NCI-H1436 (cell line): Measurements from ENCODE around the gene RTP2.
A peak's percentile ranks its signal among the peaks of the same experiment; 100 is the strongest.

ENCODE experiments used
- DNase-seq: peaks from one replicate; lab custom pipeline; 2025; lab: John Stamatoyannopoulos, UW

Gene RTP2, protein sequence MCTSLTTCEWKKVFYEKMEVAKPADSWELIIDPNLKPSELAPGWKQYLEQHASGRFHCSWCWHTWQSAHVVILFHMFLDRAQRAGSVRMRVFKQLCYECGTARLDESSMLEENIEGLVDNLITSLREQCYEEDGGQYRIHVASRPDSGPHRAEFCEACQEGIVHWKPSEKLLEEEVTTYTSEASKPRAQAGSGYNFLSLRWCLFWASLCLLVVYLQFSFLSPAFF

GRCh38 chr3:187702507-187703033, at the start of gene RTP2:
TSS of gene RTP2 (minus strand) at chr3:187702557. CDS start at chr3:187702128, 429 bp downstream.
- no peak for DNase-seq

DNA sequence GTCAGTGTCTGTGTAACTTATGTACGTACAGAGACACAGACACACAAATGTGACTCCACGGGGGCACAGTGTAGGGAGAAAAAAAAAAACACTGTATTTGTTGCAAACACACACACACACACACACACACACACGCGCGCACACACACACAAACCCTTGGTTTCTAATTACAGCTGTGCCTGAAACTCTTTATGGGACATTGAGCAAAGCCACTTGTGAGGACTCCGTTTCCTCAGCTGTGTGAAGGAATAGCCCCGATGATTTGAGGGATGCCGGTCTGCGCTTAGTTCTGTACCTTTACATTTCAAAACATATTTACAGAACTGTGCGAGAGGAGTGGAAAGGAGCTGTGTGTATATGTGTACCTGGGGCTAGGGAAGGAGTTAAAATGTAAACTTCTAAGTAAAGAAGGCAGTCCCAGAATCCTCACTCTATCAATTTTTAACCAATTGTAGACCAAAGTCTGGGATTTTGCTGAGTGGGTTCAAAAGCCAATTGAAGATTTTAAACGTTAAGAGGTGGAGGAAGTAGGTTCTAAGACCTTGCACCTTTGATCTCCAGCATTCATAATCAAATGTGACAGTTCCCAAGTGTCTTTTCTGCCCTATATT, 48.3 kb upstream of the RTP2 start:
- no peak for DNase-seq

- DNase-seq: no peak
These were observed 47.7 kb upstream of the RTP2 start for GRCh38 chr3:187750006-187750512.

- DNase-seq: peak; percentile 94
These were observed 45.7 kb upstream of the RTP2 start for GRCh38 chr3:187748050-187748481.

GRCh38 chr3:187747506-187747905, 45.1 kb upstream of the RTP2 start:
- DNase-seq: no peak

DNA sequence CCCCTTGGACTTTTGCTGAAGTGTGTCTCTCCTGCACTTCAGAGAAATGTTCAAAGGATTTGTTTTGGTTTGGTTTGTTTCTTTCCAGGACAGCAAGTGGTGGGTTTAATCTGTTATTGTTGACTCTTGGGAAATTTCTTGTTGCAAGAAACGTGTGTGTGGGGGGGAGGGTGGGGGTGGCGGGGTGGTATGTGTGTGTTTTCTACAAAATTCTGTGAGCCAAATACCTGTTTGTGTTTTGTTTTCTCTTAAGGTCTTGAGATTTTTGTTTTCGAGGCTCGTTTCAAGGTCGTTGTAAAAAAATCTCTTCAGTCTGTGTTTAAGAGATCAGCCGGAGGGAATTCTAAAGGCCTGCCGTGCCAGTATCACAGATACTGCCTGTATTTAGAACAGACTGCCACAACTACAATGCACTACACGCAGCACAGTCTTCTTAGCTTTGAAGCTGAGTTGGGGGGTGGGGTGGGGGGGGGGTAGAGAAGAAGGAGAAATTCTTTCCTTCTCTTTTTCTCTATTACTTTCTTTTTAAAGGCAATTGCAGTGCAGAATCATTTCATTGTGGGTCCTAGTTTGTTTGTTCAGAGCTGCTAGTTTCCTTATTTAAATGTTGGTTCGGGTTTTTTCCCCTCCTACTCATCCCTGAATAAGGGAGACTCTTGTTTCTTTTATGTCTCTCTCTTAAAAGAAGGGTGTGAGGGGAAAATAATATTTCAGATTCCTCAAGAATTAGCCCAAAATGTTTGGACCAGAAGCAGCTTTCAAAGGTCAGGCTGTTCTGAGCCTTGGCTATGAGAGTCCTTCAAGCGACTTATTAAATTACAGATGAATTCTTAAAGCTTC, 44.3 kb upstream of the RTP2 start:
- DNase-seq: no peak

DNA sequence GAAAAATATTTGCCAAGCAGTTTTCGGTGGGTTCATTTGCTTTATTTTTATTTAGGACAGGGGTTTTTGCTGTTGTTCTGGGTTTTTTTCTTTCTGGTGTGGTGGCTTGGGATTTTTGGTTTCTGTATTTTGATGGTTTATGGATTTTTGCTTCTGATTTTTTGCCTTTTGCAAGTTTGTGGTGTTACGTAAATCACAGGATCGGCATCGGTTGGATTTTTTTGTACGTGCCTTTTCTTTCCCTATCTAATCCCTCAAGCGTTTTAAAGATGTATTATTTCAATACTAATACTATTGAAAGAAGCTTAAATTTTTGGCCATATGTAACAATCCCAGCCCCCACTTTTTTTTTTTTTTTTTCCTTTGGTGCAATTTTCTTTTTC, 43.7 kb upstream of the RTP2 start:
- DNase-seq: no peak

- DNase-seq: peak; percentile 95
These were observed 43.1 kb upstream of the RTP2 start, which contains the start of gene BCL6 for GRCh38 chr3:187745201-187746058. TSS of gene BCL6 (minus strand) at chr3:187745468. CDS start at chr3:187733693, 11,775 bp downstream.

- DNase-seq: no peak
These were observed 42.1 kb upstream of the RTP2 start for GRCh38 chr3:187744169-187745151.

DNA sequence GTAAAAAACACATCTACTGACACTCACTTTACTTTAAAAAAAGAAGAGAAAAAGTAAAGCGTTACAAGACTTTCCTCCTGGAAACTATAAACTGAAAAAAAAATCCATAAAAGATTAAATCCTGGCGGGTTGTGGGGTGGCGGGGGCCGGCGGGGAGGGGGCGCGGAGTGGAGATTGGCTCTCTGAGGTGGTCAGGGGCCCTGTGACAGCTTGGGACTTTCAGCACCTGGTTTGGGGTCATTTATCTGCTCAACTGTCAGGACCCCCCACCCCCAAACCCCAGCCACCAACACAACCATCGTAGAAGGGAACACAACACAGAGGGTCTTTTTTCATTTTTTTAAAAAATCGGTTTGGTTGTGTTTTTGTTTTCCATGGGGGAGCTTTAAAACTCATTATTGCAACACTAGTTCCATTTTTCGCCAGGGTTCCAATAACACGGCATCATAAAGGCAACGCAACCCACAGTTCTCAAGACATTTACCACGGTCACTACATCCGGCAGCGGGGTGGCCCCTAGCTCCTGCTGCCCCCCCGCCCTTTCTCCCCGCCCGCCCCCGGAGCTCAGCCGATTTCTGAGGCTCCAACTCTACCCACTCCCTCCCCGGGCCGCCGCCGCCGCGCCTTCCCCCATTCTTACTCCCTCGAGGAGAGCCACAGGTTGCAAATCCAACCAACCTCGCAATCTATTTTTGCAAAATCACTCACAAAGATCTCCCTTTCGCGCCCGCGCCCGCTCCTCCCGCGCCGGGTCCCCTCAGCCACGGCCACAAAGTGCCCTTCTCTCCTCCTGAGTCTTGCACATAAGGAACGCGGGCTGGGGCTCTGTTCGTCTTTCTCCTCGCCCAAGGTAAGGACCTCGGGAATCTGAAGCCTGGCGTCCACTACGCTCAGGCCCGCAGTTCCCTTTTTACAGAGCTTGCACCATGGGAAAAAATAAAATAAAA, 41.1 kb upstream of the RTP2 start:
- DNase-seq: peak; percentile 23

DNA sequence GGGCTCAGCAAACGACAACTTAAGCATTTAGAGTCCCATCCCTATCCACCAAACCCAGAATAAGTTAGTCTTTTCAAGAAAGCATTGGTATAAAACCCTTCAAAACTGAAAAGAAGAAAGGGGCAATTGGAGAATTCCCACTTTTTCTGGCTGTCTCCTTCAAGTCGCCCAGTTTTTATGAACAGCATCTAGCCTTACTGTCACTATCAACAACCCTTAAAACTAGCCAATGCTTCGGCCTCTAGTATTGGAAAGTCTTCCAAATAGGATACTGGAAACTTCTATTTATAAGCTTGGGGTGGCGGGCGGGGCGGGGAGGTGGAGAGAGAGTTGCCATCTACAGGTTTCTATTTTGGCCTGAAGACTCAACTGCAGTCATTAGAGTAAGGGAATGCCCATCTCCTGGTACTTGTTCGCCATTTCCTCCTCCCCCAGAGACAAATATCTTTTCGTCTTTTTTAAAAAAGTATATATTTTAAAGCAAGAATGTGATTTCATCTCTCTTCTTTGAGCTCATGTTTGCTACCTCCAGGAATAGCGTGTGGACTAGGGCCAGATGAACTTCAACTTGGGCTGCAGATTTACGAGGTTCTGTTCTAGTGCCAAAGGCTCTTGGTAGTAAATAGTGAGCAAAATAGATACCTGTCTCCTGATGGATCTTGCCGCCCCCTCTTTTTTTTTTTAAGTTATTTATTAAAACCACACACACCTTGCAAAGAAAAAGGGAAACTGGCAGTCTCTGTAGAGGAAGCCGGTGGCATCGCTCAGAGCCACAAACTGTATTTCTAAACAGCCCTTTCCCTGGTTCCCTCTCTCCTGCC, 40.2 kb upstream of the RTP2 start:
- no peak for DNase-seq

- peak; percentile 60 for DNase-seq
These were observed 39.3 kb upstream of the RTP2 start for GRCh38 chr3:187741403-187742350.

GRCh38 chr3:187740421-187741399, 38.4 kb upstream of the RTP2 start:
- DNase-seq: peak; percentile 51

DNA sequence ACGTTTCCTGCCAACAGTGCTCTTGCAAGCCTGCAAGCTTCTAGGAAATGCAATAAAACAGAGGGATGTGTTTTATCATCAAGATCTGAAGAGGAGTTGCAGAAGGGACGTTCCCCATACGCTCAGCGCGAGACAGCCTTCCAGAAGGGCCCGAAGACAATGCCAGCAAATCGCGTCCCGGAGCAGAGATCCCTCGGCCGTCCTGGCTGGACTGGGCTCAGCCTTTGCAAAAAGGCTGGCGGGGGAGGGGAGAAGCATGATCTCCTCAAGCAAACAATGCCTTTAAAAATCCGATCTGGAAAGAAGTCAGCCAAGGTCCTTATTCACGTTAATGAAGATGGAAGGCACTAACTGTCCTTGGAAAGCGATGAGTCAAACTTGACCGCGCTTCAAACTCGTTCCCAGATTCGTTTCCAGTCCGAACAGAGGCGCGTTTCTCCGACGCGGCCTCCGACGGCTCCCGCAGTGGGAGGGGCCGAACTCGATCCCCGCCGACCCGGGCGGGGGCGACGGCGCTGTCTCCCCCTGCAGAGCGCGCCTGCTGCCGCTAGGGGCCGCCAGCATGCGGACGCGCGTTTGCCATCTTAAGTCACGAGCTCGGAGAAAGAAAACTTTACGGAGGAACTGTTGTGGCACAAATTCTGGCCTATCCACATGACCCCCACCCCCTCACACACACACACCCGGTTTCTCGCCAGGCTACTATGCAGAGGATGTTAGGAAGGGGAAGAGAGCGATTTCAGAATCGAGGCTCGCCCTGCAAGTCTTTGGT, 37.4 kb upstream of the RTP2 start:
- DNase-seq: peak; percentile 80

- DNase-seq: no peak
These were observed 36.8 kb upstream of the RTP2 start for GRCh38 chr3:187739094-187739560.
